ENCODE measurements around the gene FXYD4. TPM values are rescaled to one million over a fixed set of nuclear protein-coding genes. Genes with fewer than 3 reads are reported as not detected.

The FXYD4 gene
- polyA plus RNA-seq, 1 experiment: not detected

DNA sequence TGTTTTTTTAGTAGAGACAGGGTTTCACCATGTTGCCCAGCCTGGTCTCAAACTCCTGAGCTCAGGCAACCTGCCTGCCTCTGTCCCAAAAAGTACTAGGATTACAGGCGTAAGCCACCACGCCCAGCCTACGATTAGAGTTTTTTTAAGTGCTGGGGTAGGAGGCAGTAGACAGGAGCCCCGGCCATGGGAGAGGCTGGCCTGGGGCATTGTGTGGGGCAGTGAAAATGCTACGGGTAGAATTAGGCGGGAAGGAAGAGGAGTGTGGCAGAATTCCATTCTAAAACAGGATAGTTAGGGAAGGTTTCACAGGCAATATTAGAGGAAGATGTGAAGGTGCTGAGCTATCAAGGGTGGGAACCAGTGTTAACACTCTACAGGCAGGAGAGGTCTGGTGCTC, 31.3 kb upstream of the FXYD4 start:
- Histone ChIP-seq H3K4me3 (ENCODE audit: low read depth, low read length) (no peak overlapping the region), H3K36me3 (ENCODE audit: control insufficient read depth, insufficient read depth, low read length) (no peaks in the 10 kb centered on the region), H3K27me3 (ENCODE audit: control insufficient read depth, insufficient read depth, low read length) (0 out of 2 replicates have a peak, but pooled peaks cover 5% of the 10 kb centered on the region)
- no peak for DNase-seq (ENCODE audit: low read depth)
- TF ChIP-seq, protein P1, sequence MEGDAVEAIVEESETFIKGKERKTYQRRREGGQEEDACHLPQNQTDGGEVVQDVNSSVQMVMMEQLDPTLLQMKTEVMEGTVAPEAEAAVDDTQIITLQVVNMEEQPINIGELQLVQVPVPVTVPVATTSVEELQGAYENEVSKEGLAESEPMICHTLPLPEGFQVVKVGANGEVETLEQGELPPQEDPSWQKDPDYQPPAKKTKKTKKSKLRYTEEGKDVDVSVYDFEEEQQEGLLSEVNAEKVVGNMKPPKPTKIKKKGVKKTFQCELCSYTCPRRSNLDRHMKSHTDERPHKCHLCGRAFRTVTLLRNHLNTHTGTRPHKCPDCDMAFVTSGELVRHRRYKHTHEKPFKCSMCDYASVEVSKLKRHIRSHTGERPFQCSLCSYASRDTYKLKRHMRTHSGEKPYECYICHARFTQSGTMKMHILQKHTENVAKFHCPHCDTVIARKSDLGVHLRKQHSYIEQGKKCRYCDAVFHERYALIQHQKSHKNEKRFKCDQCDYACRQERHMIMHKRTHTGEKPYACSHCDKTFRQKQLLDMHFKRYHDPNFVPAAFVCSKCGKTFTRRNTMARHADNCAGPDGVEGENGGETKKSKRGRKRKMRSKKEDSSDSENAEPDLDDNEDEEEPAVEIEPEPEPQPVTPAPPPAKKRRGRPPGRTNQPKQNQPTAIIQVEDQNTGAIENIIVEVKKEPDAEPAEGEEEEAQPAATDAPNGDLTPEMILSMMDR (IDR thresholded peaks at IDR 0.05; ENCODE audit: insufficient read depth, low read depth, low read length): no peak
- CTCF ChIA-PET: interaction anchor here (1.3 to 2.2 kb wide), 2 partner anchors 8 to 11 kb away, joined by 3 to 12 read pairs; no protein-coding TSS in a partner anchor
- POLR2A ChIA-PET: no interaction called here

DNA sequence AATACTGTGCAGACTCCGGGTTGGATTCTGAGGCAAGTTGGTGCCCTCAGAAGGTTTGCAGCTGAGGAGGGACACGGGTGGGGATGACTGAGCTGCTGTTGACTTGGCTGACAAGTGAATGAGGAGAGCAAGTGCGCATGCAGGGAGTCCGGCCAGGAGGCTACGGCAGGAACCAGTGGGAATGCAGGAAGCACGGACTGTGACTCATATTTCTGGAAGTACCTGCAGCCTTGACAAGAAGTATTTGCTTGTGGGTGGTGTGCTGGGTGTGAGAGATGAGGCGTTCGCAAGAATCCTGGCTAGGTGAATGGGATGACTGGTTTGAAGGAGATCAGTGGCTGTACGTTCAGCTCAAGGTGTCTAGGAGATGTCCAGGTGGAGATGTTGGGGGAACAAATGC, 30.8 kb upstream of the FXYD4 start:
- DNase-seq (ENCODE audit: low read depth): no peak
- TF ChIP-seq, protein P1 (IDR thresholded peaks at IDR 0.05; ENCODE audit: insufficient read depth, low read depth, low read length): no peak
- CTCF ChIA-PET: interaction anchor here (1.3 kb wide), 1 partner anchor 10 kb away, joined by 3 read pairs; no protein-coding TSS in a partner anchor
- POLR2A ChIA-PET: no interaction called here
- Histone ChIP-seq H3K4me3 (ENCODE audit: low read depth, low read length) (no peak overlapping the region), H3K27me3 (ENCODE audit: control insufficient read depth, insufficient read depth, low read length) (0 out of 2 replicates have a peak, but pooled peaks cover 5% of the 10 kb centered on the region), H3K36me3 (ENCODE audit: control insufficient read depth, insufficient read depth, low read length) (no peaks in the 10 kb centered on the region)

DNA sequence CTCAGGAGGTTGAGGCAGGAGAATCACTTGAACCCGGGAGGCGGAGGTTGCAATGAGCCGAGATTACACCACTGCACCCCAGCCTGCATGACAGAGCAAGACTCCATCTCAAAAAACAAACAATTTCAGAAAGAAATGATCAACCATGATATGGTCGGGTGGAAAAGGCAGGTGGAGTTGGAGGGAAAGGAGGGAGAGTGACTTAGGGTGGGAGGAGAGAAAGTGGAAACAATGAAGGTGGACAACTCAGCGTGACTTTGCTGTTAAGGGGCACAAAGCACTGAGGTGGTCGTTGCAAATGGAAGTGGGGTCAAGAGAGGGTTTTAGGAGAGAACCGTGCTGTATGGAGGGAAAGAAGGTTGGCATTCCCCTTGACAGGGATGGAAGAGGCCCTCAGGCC, 30.0 kb upstream of the FXYD4 start:
- ChIA-PET CTCF (interaction anchor here (1.3 kb wide), 1 partner anchor 9 kb away, joined by 3 read pairs; no protein-coding TSS in a partner anchor), POLR2A (no interaction called here)
- no peak for DNase-seq (ENCODE audit: low read depth)
- H3K36me3 ChIP-seq (ENCODE audit: control insufficient read depth, insufficient read depth, low read length): no peaks in the 10 kb centered on the region
- no peak overlapping the region for H3K4me3 ChIP-seq (ENCODE audit: low read depth, low read length)
- H3K27me3 ChIP-seq (ENCODE audit: control insufficient read depth, insufficient read depth, low read length): 0 out of 2 replicates have a peak, but pooled peaks cover 5% of the 10 kb centered on the region
- TF ChIP-seq, protein P1 (IDR thresholded peaks at IDR 0.05; ENCODE audit: insufficient read depth, low read depth, low read length): no peak

DNA sequence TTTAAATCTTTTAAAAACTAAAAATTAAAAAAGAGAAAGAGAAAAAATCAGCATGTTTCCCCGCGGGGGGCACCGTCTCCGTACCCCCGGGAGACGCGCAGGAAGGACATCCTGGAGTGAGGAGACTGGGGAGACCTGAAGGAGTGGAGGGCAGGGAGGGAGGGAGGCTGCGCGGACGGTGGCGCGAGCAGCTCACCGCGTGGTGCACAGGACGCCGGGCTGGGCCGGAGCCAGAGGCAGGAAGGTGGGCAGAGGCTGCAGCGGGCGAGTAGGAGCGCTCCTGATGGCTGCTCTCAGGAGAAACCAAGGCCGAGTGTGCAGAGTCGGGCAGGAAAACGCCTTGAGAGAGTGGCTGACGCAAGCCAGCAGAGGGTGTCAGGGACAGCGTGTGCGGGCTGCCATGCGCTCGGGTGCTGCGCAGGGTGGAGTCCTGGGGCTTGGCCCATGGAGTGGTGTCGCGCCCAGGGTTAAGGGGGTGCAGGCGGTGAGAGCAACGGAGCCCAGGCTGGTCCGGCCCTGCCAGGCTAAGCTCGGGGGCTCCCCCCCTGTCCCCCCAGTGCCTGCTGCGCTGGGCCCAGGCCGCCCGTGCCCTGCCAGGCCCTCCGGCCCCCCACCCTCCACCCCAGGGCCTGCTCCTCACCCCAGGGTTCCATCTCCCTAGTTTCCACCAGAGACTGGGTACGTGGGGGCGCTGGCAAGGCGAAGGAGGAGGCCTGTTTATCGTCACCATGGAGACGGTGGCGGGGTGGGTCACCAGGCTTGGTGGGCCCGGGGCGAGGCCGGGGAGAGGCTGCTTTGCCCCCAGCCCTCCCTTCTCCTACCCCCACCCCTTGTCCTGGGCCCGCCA, 28.9 kb upstream of the FXYD4 start:
- 0 out of 2 replicates have a peak, but pooled peaks cover 5% of the 10 kb centered on the region for H3K27me3 ChIP-seq (ENCODE audit: control insufficient read depth, insufficient read depth, low read length)
- TF ChIP-seq, protein P1 (IDR thresholded peaks at IDR 0.05; ENCODE audit: insufficient read depth, low read depth, low read length): no peak
- H3K4me3 ChIP-seq (ENCODE audit: low read depth, low read length): no peak overlapping the region
- no peaks in the 10 kb centered on the region for H3K36me3 ChIP-seq (ENCODE audit: control insufficient read depth, insufficient read depth, low read length)
- POLR2A ChIA-PET: no interaction called here
- DNase-seq (ENCODE audit: low read depth): no peak
- CTCF ChIA-PET: no interaction called here

DNA sequence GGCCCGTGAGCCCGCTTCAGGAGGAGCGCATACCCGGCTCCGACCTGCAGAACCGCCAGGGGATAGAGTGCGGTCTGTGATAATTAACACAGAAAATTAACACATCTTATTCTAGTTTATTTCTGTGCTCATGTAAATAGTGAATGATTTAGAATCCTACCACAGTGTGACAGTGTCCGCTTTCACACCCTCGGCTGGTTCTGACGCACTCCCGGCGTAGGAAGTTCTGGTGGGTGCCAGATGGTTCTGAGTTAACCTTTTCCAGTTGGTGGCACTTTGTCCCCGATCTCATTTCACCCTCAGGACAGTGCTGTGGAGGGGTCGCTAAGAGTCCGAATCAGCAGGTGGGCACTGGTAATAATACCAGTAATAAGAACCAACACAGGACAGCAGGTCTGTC, 28.3 kb upstream of the FXYD4 start:
- no peaks in the 10 kb centered on the region for H3K36me3 ChIP-seq (ENCODE audit: control insufficient read depth, insufficient read depth, low read length)
- CTCF ChIA-PET: no interaction called here
- TF ChIP-seq, protein P1 (IDR thresholded peaks at IDR 0.05; ENCODE audit: insufficient read depth, low read depth, low read length): no peak
- no peak for DNase-seq (ENCODE audit: low read depth)
- H3K4me3 ChIP-seq (ENCODE audit: low read depth, low read length): no peak overlapping the region
- 0 out of 2 replicates have a peak, but pooled peaks cover 5% of the 10 kb centered on the region for H3K27me3 ChIP-seq (ENCODE audit: control insufficient read depth, insufficient read depth, low read length)
- POLR2A ChIA-PET: no interaction called here
